Gastrocnemius medialis (tissue), 4 donors: ENCODE measurements around the gene SH3GL1. TPM values are rescaled to one million over a fixed set of nuclear protein-coding genes. Genes with fewer than 3 reads are reported as not detected.

Source experiments
- ATAC-seq, 2 donors: fragments of 150-250 bp; one replicate each; pipeline ENCODE4 v1.9.1; 2016
- DNase-seq, 2 donors: peaks; one replicate each; pipeline ENCODE4 v3.0.0-alpha.2; 2019
- H3K27ac ChIP-seq, 4 donors: fragments of 200-600 bp; sonication (generic); 1 replicate in 1 of 4; 2 replicates in 3 of 4; pipeline ENCODE4 v1.5.1; 2016 to 2018; ENCODE audit warnings: mild to moderate bottlenecking in 2 of 4, moderate library complexity in 1 of 4
- H3K27me3 ChIP-seq, 3 donors: fragments of 200-600 bp; sonication (generic) in 2 of 3; 1 replicate in 1 of 3; 2 replicates in 2 of 3; pipeline versions ENCODE4 v1.5.1 to v1.6.0; 2016 to 2019; ENCODE audit warnings: mild to moderate bottlenecking in 1 of 3, moderate library complexity in 1 of 3
- H3K36me3 ChIP-seq, 2 donors: fragments of 200-600 bp; sonication (generic) in 1 of 2; one replicate each; pipeline ENCODE4 v1.5.1; 2017 to 2018
- H3K4me1 ChIP-seq, 2 donors: fragments of 200-600 bp; sonication (generic) in 1 of 2; one replicate each; pipeline ENCODE4 v1.5.1; 2016 to 2017; ENCODE audit warnings: mild to moderate bottlenecking in 2 of 2
- H3K4me3 ChIP-seq, 4 donors: fragments of 200-600 bp; sonication (generic) in 3 of 4; 1 replicate in 1 of 4; 2 replicates in 3 of 4; pipeline ENCODE4 v1.5.1; 2016 to 2019; ENCODE audit warnings: mild to moderate bottlenecking in 2 of 4
- H3K9me3 ChIP-seq, 3 donors: fragments of 200-600 bp; sonication (generic) in 2 of 3; 1 replicate in 1 of 3; 2 replicates in 2 of 3; pipeline ENCODE4 v1.5.1; 2016 to 2019
- POLR2A ChIP-seq, 2 donors: fragments of 450-650 bp; IDR thresholded peaks; one replicate each; pipeline ENCODE4 v1.6.1; 2017; ENCODE audit warnings: antibody characterized with exemption in 2 of 2, mild to moderate bottlenecking in 2 of 2, moderate library complexity in 2 of 2
- in situ Hi-C, 4 donors: fragments of 200-750 bp; cut with MboI; loops; one replicate each; pipeline versions ENCODE4 v1.15.0 to v1.8.0; 2017; ENCODE audit warnings: low sequenced_read_pairs in 4 of 4
- intact Hi-C: fragments of 100-400 bp; cut with DNase I; formaldehyde crosslinking; loops from one replicate; pipeline ENCODE4 v1.15.1; 2023; ENCODE audit warnings: low total_unique reads
- total RNA-seq, 4 donors: library from RNA; depleted of rRNA; stranded (reverse); fragments of >200 nt; gene quantifications; one replicate each; pipeline versions ENCODE4 v1.1.0 to v1.2.3, GENCODE V29; 2016
- TF ChIP-seq, protein P1 (sequence below), 5 experiments: fragments of 450-650 bp in 3 of 5; fragments of 200-600 bp in 2 of 5; sonication (generic) in 2 of 5; IDR thresholded peaks in 4 of 5; conservative IDR thresholded peaks in 1 of 5; 1 replicate in 4 of 5; 2 replicates in 1 of 5; pipeline ENCODE4 v1.5.1; 2016 to 2019; ENCODE audit warnings: antibody characterized with exemption in 5 of 5, mild to moderate bottlenecking in 3 of 5, moderate library complexity in 3 of 5

SH3GL1 gene
- total RNA-seq, 4 donors from 2014 or later = 11.6 to 19.4 (median 15.8) TPM

DNA sequence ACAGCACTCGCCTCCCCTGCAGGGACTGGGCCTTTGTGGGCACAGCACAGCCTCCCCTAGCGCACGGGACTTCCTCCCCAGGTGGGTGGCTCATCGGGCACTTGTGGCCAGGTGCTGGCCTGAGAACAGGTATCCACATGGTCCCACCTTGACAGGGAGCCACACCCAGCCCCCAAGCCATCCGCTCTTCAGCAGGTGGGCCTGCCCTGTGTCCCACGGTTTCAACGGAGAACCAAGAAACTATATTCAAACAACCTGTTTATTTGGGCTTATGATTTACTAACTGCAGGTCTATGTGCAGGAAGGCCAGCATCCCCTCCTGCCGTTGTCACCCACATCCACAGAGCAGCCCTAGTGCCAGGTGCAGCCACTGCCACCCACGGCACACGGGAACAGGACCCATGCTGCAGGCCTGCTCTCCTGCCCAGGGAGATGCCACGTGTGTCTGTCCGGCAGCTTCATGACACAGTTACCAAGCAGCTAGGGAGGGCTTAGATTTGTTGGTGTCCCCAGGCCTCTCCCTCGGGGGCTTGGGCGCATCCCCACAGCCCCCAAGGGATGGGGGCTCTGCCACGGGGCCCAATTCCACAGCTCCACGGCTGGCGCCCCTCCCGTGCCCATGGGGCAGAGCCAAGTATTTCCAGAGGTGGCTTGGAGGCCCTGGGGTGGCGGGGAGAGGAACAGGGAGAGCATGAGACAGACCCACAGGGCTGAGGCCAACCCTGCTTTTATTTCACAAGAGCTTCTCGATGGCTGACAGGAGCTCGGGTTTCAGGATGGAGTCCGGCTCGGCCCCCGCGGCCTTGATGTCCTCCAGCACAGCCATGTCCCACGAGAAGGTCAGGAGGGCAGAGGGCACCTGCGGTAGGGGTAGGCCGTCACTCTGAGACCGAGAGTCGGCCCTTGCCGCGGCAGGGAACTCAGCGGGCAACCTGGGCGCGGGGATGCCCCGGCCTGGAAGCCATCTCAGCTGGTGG lies 44.7 kb upstream of the SH3GL1 start:
- H3K9me3 ChIP-seq = no peaks in the 10 kb centered on the region
- DNase-seq (peak; percentile 60 to 63), ATAC-seq (peak; percentile 22 to 33)
- intact Hi-C loops (no loop called here), in situ Hi-C loops (no loop called here)
- no peak for TF ChIP-seq POLR2A (IDR thresholded peaks at IDR 0.05)
- TF ChIP-seq, protein P1, sequence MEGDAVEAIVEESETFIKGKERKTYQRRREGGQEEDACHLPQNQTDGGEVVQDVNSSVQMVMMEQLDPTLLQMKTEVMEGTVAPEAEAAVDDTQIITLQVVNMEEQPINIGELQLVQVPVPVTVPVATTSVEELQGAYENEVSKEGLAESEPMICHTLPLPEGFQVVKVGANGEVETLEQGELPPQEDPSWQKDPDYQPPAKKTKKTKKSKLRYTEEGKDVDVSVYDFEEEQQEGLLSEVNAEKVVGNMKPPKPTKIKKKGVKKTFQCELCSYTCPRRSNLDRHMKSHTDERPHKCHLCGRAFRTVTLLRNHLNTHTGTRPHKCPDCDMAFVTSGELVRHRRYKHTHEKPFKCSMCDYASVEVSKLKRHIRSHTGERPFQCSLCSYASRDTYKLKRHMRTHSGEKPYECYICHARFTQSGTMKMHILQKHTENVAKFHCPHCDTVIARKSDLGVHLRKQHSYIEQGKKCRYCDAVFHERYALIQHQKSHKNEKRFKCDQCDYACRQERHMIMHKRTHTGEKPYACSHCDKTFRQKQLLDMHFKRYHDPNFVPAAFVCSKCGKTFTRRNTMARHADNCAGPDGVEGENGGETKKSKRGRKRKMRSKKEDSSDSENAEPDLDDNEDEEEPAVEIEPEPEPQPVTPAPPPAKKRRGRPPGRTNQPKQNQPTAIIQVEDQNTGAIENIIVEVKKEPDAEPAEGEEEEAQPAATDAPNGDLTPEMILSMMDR (IDR thresholded peaks at IDR 0.05 in 4 of 5, conservative IDR thresholded peaks at IDR 0.05 in 1 of 5) = no peak
- no peaks in the 10 kb centered on the region for H3K27me3 ChIP-seq
- peak overlapping the region; percentile 25 to 82 (median 74) for H3K27ac ChIP-seq
- H3K4me3 ChIP-seq = no peak overlapping the region
- peaks cover 14 to 18% of the 10 kb centered on the region in 2 donors for H3K4me1 ChIP-seq
- H3K36me3 ChIP-seq = peaks cover 0 to 42% of the 10 kb centered on the region in 2 donors

DNA sequence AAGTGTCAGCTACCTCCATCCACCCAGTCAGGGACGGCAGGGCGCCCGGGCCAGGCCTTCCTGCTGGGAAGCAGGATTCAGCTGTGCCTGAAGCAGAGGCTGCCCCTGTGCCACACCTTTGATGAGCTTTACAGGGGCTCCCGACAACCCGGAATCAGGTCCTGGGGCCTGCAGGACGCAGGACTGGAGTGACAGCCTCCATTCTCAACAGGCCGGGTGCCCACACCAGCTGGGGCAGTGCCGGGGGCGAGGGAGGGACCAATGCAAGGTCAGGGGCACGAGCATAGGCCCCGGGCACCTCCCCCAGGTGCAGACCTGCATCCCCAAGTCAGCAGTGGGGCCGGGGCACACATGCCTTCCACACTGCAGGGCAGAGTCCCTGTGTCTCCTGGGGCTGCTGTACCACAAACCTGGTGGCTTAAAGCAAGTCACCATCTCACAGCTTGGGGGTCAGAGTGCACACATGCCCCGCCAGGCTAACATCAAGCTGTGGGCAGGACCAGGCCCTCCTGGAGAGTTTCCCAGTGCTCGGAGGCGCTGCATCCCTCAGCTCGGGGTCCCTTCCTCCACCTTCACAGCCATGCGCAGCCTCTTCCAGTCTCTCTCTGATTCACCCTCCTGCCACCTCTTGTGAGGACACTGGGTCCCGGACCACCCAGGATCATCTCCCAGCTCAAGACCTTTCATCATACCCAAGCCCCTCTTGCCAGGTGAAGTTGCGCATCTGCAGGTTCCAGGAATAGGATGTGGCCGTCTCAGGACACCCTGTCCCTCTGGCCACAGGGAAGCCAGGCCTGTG lies 43.8 kb upstream of the SH3GL1 start:
- ATAC-seq = no peak
- in situ Hi-C loops = no loop called here
- intact Hi-C loops = no loop called here
- DNase-seq = no peak
- TF ChIP-seq, protein P1 (IDR thresholded peaks at IDR 0.05 in 4 of 5, conservative IDR thresholded peaks at IDR 0.05 in 1 of 5) = no peak
- TF ChIP-seq POLR2A (IDR thresholded peaks at IDR 0.05) = no peak
- Histone ChIP-seq H3K9me3 (no peaks in the 10 kb centered on the region), H3K27me3 (no peaks in the 10 kb centered on the region), H3K36me3 (peaks cover 0 to 42% of the 10 kb centered on the region in 2 donors), H3K4me1 (peaks cover 12 to 13% of the 10 kb centered on the region in 2 donors), H3K27ac (peak overlapping the region in 1 of 4 donors; percentile 82), H3K4me3 (no peak overlapping the region)

DNA sequence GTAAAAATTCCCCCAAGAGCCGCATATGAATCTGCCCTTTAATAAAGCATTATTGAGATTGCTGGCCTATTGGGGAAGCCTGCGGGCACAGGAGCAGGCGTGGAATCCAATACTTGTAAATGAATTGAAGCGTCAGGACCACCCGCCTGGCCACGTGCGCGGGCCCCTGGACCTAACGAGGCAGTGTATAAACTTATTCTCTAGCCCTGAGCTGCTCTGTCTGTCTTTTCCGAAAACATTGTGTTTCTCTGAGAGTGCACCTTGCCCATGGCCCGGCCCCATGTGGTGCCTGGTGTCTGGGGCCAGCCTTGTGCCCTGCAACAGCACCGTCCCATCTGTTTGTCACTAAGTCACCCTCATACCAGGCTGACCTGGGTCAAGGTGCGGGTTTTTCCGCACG lies 42.8 kb upstream of the SH3GL1 start:
- TF ChIP-seq, protein P1 (IDR thresholded peaks at IDR 0.05 in 4 of 5, conservative IDR thresholded peaks at IDR 0.05 in 1 of 5) = no peak
- no peak for TF ChIP-seq POLR2A (IDR thresholded peaks at IDR 0.05)
- in situ Hi-C loops = no loop called here
- intact Hi-C loops = no loop called here
- Histone ChIP-seq H3K27ac (no peak overlapping the region), H3K9me3 (no peaks in the 10 kb centered on the region), H3K4me3 (no peak overlapping the region), H3K36me3 (peaks cover 0 to 35% of the 10 kb centered on the region in 2 donors), H3K4me1 (peaks cover 3 to 5% of the 10 kb centered on the region in 2 donors), H3K27me3 (no peaks in the 10 kb centered on the region)
- no peak for DNase-seq
- no peak for ATAC-seq

DNA sequence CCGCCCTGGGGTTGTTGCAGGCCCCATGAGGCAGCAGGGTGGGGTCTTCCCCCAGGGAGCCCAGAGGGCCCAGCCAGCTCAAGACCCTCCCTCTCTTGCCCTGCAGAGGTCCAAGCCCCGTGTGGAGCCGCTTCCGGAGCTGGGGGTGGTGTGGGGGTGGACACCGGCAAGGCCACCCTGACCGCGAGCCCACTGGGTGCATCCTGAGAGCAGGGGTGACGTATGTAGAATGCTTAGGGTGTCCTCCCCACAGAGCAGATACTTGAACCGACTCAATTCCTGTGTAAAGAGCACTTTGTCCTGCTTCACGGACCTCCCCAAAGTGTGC lies 42.4 kb upstream of the SH3GL1 start:
- Histone ChIP-seq H3K36me3 (peaks cover 0 to 31% of the 10 kb centered on the region in 2 donors), H3K4me3 (no peak overlapping the region), H3K27ac (no peak overlapping the region), H3K27me3 (no peaks in the 10 kb centered on the region), H3K9me3 (no peaks in the 10 kb centered on the region), H3K4me1 (peaks cover 0 to 4% of the 10 kb centered on the region in 2 donors)
- no peak for ATAC-seq
- TF ChIP-seq, protein P1 (IDR thresholded peaks at IDR 0.05 in 4 of 5, conservative IDR thresholded peaks at IDR 0.05 in 1 of 5) = no peak
- TF ChIP-seq POLR2A (IDR thresholded peaks at IDR 0.05) = no peak
- no peak for DNase-seq
- in situ Hi-C loops = no loop called here
- intact Hi-C loops = no loop called here
